MG63 (cell line): Measurements from ENCODE around the gene ATXN1. TPM values are rescaled to one million over a fixed set of nuclear protein-coding genes. Genes with fewer than 3 reads are reported as not detected.
"Not testable (repeated sequence)": the region's sequence is repeated elsewhere in the genome, so short reads cannot be mapped to it uniquely, and the experiment has no call there.

ENCODE experiments used
- DNase-seq: peaks from one replicate; pipeline ENCODE4 v3.0.0-alpha.2; 2020
- H3K27me3 ChIP-seq: fragments of 250-450 bp; sonication (Bioruptor Pico); 2 replicates; pipeline ENCODE4 v1.5.1; 2020; ENCODE audit warnings: mild to moderate bottlenecking, moderate library complexity
- H3K36me3 ChIP-seq: fragments of 250-450 bp; sonication (Bioruptor Pico); 2 replicates; pipeline ENCODE4 v1.5.1; 2020; ENCODE audit warnings: mild to moderate bottlenecking, moderate library complexity
- H3K4me3 ChIP-seq: fragments of 250-450 bp; sonication (Bioruptor Pico); 2 replicates; pipeline ENCODE4 v1.5.1; 2020; ENCODE audit warnings: mild to moderate bottlenecking, moderate library complexity
- H3K9me3 ChIP-seq: fragments of 250-450 bp; sonication (Bioruptor Pico); 2 replicates; pipeline ENCODE4 v1.5.1; 2020; ENCODE audit warnings: mild to moderate bottlenecking, moderate library complexity
- total RNA-seq: library from RNA; depleted of rRNA; stranded (reverse); fragments of >200 nt; shearing (Covaris generic); gene quantifications from 2 replicates; pipeline ENCODE4 v1.2.3, GENCODE V29; 2014; ENCODE audit warnings: low replicate concordance

ATXN1 gene
- total RNA-seq, 1 experiment from 2014 or later = 5.9 TPM

DNA sequence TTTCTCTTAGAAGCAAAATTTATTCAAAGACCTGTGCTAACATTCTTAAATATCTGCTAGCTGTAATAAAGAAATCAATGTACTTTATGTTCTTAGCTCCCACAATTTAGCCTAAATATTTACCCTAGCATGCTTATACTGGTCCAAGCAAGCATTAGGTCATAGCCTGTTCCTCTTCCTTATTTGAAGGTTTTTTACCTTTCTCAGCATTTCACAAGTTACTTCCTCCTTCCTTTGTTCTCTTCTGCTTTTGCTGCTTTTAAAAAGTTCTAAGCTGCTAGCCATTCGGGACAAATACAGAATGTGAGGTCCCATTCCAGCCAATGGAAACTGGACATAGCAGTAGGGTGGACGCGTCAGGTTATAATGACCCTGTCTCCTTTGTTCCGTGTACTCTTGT is 354.7 kb downstream of the ATXN1 start:
- H3K36me3 ChIP-seq, H3K9me3 ChIP-seq, DNase-seq, H3K4me3 ChIP-seq, H3K27me3 ChIP-seq: not testable (repeated sequence)

- H3K9me3 ChIP-seq = no peaks in the 10 kb centered on the region
- DNase-seq = no peak
- H3K4me3 ChIP-seq = no peak overlapping the region
- H3K36me3 ChIP-seq = no peaks in the 10 kb centered on the region
- no peaks in the 10 kb centered on the region for H3K27me3 ChIP-seq
Measured at GRCh38 chr6:16405375-16405774, 355.9 kb downstream of the ATXN1 start.

DNA sequence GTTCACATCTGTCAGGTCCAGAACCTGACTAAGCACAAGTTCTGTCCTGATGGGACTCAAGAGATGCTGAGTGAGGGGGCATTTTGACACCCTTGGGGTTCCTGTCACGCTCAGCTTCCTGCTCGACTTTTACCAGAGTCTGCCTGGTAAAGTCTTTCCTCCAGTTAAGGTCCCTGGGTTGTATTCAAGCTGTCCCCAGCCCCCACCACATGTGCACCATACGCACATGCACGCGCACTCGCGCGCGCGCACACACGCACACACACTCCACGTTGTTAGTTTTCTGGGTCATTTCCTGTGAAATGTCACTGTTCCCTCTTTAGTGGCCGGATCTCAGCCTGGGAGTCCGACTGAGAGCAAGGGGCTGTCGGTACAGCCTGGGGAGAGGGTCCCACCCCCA is 356.8 kb downstream of the ATXN1 start:
- no peaks in the 10 kb centered on the region for H3K36me3 ChIP-seq
- no peaks in the 10 kb centered on the region for H3K27me3 ChIP-seq
- no peak overlapping the region for H3K4me3 ChIP-seq
- no peak for DNase-seq
- H3K9me3 ChIP-seq = no peaks in the 10 kb centered on the region

DNA sequence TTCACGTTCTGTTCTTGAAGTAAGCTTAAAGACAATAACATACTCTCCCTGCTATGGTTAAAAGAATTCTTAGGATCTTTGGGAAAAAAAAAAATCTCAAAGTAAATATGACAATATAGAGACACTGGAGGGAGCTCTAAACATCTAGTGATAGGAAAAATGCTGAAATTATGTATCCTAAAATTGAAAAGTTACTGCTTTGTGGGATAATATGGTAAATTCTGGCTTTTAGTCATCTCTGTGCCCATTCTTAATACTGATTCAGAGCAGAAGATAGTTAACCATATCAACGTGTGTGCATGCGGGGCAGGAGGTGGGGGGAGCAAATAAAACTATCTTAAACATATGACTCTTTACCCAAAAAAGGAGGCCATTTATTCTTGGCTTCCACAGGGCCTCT is 357.4 kb downstream of the ATXN1 start:
- no peak overlapping the region for H3K4me3 ChIP-seq
- no peaks in the 10 kb centered on the region for H3K36me3 ChIP-seq
- H3K9me3 ChIP-seq = no peaks in the 10 kb centered on the region
- no peaks in the 10 kb centered on the region for H3K27me3 ChIP-seq
- no peak for DNase-seq

DNA sequence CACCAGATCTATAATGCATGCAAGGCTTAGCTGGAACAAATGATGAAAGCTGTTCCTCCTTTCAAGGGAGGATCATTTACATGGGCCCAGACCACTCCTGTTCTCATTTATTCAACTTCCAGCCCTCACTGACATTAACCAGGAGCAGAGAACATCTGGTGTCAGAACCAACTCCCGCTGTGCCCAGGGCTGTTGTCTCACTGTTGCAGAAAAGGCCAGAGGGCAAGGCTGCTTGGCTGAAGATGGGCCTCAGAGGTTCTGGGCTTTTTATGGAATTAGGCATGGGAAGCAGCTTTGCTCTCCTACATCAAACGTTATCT is 358.7 kb downstream of the ATXN1 start:
- no peaks in the 10 kb centered on the region for H3K9me3 ChIP-seq
- no peaks in the 10 kb centered on the region for H3K27me3 ChIP-seq
- no peak for DNase-seq
- H3K36me3 ChIP-seq = no peaks in the 10 kb centered on the region
- H3K4me3 ChIP-seq = no peak overlapping the region

DNA sequence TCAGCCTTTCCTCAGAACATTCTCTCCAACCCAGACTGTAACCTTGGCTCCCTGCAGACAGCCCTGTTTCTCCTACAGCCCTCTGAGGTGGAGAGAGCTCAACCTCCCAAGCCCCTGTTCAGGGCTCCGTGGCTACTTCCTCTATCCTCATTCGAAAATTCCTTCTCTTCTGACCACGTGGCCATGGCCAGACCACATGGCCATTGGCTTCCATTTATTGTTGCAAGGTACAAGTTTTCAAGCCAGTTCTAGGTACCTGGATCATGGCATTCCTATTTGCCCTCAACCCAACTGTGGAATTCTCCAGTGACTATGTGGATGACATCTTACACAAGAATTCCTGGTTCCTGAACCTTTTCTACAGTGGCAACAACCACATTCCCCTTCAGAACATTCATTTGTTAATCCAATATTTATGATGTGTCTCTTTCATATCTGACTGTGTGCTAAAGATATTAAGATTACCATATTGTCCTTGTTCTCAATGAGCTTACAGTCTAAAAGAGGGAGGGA is 361.0 kb downstream of the ATXN1 start:
- no peak for DNase-seq

DNA sequence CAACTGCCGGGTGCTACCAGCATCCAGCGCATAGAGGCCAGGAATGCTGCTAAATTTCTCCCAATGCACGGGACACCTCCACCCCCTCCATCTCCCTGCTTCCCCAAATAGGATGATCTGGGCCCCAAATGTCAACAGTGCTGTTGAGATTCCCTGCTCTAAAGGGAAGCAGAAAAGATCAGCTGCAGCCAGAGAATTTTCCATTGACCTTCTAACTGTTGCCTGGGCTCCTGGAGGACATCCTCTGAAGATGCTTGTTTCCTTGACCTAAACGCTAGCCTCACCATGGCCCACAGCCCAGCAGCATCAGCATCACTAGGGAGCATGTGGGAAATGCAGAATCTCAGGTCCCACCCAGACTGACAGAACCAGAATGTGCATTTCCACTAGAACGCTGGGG is 361.6 kb downstream of the ATXN1 start:
- Histone ChIP-seq H3K36me3 (no peaks in the 10 kb centered on the region), H3K9me3 (no peaks in the 10 kb centered on the region), H3K4me3 (no peak overlapping the region), H3K27me3 (no peaks in the 10 kb centered on the region)
- no peak for DNase-seq

More for the DNA sequence above, 361.0 kb downstream of the ATXN1 start:
- H3K27me3 ChIP-seq = no peaks in the 10 kb centered on the region
- no peaks in the 10 kb centered on the region for H3K9me3 ChIP-seq
- H3K36me3 ChIP-seq = no peaks in the 10 kb centered on the region
- H3K4me3 ChIP-seq = no peak overlapping the region

- Histone ChIP-seq H3K9me3 (no peaks in the 10 kb centered on the region), H3K27me3 (no peaks in the 10 kb centered on the region), H3K4me3 (no peak overlapping the region), H3K36me3 (no peaks in the 10 kb centered on the region)
- DNase-seq = no peak
Measured at GRCh38 chr6:16399158-16399557, 362.1 kb downstream of the ATXN1 start.

DNA sequence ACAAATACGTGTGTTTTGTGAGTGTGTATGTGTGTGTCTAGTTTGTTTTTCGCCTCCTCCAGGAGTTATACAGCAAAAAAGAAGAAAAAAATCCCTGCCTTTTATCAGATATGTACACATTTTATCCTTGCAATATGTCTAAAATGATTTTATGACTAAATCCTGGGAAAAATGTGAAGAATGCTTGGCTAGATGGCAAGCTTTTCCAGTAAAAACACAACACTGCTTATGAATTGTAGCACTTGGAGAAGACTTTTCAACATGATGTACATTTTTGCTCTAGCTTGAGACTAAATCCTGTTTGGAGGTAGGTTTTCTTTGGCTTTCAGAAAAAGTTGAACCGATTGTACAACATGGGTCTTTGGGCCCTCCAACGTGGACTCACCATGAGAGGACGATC is 362.7 kb downstream of the ATXN1 start:
- Histone ChIP-seq H3K9me3 (no peaks in the 10 kb centered on the region), H3K36me3 (no peaks in the 10 kb centered on the region), H3K4me3 (no peak overlapping the region), H3K27me3 (no peaks in the 10 kb centered on the region)
- no peak for DNase-seq

DNA sequence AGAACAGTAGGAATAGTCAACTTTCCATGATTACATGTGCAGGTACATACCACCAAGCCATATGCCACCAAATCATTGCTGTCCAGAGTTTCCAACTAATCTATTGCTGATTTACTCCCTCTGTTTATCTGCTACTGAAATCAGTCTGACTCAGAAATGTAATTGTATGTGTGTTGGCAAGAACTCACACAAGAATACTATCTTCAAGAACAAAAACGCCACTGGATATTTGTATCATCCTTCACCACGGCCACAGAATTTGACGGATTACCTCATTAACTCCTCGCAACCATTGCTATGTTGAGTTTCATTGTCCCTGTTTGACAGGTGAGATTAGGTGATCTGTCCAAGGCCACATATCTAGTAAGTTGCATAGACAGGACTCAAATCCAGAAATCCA is 363.6 kb downstream of the ATXN1 start:
- Histone ChIP-seq H3K4me3 (no peak overlapping the region), H3K27me3 (no peaks in the 10 kb centered on the region), H3K36me3 (no peaks in the 10 kb centered on the region), H3K9me3 (no peaks in the 10 kb centered on the region)
- DNase-seq = no peak

GRCh38 chr6:16396497-16397319 is 364.6 kb downstream of the ATXN1 start:
- no peak overlapping the region for H3K4me3 ChIP-seq
- H3K9me3 ChIP-seq = no peaks in the 10 kb centered on the region
- DNase-seq = no peak
- H3K27me3 ChIP-seq = no peaks in the 10 kb centered on the region
- H3K36me3 ChIP-seq = no peaks in the 10 kb centered on the region

DNA sequence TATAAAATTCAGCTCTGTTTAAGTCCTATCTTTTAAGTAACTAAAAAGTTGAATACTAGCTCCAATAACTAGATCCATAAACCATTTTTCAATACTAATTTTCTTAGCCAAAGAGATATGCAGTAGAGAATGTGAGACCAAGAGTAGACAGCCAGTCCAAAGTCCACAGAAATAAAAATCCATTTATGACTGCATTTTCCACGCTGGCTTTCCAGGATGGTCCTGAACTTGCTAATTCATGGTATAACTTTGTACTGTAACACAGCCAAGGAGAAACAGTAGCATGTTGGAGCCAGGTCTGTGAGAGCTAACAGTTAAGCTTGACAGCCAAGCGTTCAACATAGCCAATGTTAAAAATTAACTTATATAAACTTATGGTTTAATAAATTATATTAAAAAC is 366.6 kb downstream of the ATXN1 start:
- Histone ChIP-seq H3K36me3 (no peaks in the 10 kb centered on the region), H3K4me3 (no peak overlapping the region), H3K27me3 (no peaks in the 10 kb centered on the region), H3K9me3 (no peaks in the 10 kb centered on the region)
- no peak for DNase-seq

- Histone ChIP-seq H3K27me3 (no peaks in the 10 kb centered on the region), H3K4me3 (no peak overlapping the region), H3K36me3 (no peaks in the 10 kb centered on the region), H3K9me3 (no peaks in the 10 kb centered on the region)
- no peak for DNase-seq
Measured at GRCh38 chr6:16393326-16393725, 367.9 kb downstream of the ATXN1 start.

DNA sequence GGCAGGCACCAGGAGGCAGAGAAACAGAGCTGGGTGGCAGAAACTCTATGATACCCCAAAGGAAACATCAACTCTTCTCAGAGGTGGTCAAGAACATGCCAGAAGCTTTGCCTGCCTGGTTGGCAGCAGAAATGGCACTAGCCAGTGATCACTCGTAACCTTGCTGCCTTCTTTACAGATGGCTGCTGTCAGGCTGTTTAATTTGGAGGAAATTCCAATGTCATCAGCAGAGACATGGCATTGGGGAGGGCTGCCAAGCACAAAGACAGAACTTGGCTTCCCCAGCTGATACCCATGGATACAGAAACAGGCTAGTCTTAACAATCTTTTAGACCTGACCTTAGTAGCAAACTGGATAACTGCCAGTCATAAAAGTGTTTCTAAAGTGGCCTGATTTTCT is 369.2 kb downstream of the ATXN1 start:
- Histone ChIP-seq H3K9me3 (no peaks in the 10 kb centered on the region), H3K4me3 (no peak overlapping the region), H3K36me3 (no peaks in the 10 kb centered on the region), H3K27me3 (no peaks in the 10 kb centered on the region)
- DNase-seq = peak; percentile 14

GRCh38 chr6:16391451-16391912 is 369.8 kb downstream of the ATXN1 start:
- H3K36me3 ChIP-seq = no peaks in the 10 kb centered on the region
- no peaks in the 10 kb centered on the region for H3K9me3 ChIP-seq
- no peaks in the 10 kb centered on the region for H3K27me3 ChIP-seq
- no peak overlapping the region for H3K4me3 ChIP-seq
- DNase-seq = no peak

- H3K9me3 ChIP-seq, H3K27me3 ChIP-seq, DNase-seq, H3K4me3 ChIP-seq, H3K36me3 ChIP-seq: not testable (repeated sequence)
Measured at GRCh38 chr6:16390909-16391450, 370.3 kb downstream of the ATXN1 start.

- Histone ChIP-seq H3K27me3 (no peaks in the 10 kb centered on the region), H3K36me3 (no peaks in the 10 kb centered on the region), H3K9me3 (no peaks in the 10 kb centered on the region), H3K4me3 (no peak overlapping the region)
- no peak for DNase-seq
Measured at GRCh38 chr6:16389642-16390041, 371.6 kb downstream of the ATXN1 start.

- no peak for DNase-seq
- no peaks in the 10 kb centered on the region for H3K9me3 ChIP-seq
- H3K4me3 ChIP-seq = no peak overlapping the region
- H3K36me3 ChIP-seq = no peaks in the 10 kb centered on the region
- no peaks in the 10 kb centered on the region for H3K27me3 ChIP-seq
Measured at GRCh38 chr6:16388488-16388887, 372.8 kb downstream of the ATXN1 start.
